ENCODE results near the gene NIFK.
"Not testable (repeated sequence)": the region's sequence is repeated elsewhere in the genome, so short reads cannot be mapped to it uniquely, and the experiment has no call there.

The NIFK gene

DNA sequence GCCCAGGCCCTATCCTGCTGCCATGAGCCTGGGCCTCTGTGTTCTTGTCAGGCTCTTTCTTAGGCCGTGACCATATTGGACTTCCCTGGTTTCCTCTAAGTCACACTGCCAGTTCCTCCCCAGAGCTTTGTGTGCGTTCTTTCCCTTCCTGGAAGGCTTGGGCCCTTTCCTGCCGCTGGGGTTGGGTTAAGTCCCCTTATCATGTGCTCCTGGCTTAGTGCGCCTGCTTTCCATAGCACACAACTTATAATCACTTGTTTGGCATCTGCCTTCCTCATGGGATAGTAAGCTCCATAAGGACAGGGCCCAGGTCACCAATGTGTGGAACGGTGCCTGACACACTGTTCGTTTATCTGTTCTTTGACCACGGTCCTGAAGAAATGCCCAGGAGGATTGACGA, 31.3 kb downstream of the NIFK start:
- Histone ChIP-seq H3K9ac (ENCODE audit: low read depth, low read length) (no peak overlapping the region), H3K4me3 (ENCODE audit: low read depth, low read length) (no peak overlapping the region), H3K36me3 (ENCODE audit: control insufficient read depth, insufficient read depth, low read length) (no peaks in the 10 kb centered on the region), H3K4me1 (ENCODE audit: control insufficient read depth, insufficient read depth, low read length) (no peaks in the 10 kb centered on the region), H3K9me3 (ENCODE audit: control insufficient read depth, insufficient read depth, low read length) (no peaks in the 10 kb centered on the region), H3K27me3 (ENCODE audit: control insufficient read depth, insufficient read depth, low read length) (no peaks in the 10 kb centered on the region)

DNA sequence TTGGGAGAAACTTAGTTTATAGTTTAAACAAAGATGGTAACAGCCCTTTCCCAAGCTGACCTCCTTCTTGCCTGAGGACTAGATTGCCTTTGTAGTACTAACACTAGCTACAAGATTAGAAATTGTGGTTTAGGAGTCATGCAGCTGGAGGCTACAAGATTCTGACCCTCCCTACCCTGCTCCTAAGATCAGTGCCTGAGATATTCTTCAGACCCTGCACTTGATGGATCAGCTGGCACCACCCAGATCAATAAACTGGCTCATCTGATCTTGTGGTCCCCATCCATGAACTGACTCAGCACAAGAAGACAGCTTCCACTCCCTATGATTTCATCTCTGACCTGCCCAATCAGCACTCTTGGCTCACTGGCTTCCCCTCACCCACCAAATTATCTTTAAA, 34.9 kb downstream of the NIFK start:
- not testable (repeated sequence) for H3K9ac ChIP-seq (ENCODE audit: low read depth, low read length); H3K36me3 ChIP-seq (ENCODE audit: control insufficient read depth, insufficient read depth, low read length); H3K4me3 ChIP-seq (ENCODE audit: low read depth, low read length); H3K4me1 ChIP-seq (ENCODE audit: control insufficient read depth, insufficient read depth, low read length); H3K9me3 ChIP-seq (ENCODE audit: control insufficient read depth, insufficient read depth, low read length); H3K27me3 ChIP-seq (ENCODE audit: control insufficient read depth, insufficient read depth, low read length)

DNA sequence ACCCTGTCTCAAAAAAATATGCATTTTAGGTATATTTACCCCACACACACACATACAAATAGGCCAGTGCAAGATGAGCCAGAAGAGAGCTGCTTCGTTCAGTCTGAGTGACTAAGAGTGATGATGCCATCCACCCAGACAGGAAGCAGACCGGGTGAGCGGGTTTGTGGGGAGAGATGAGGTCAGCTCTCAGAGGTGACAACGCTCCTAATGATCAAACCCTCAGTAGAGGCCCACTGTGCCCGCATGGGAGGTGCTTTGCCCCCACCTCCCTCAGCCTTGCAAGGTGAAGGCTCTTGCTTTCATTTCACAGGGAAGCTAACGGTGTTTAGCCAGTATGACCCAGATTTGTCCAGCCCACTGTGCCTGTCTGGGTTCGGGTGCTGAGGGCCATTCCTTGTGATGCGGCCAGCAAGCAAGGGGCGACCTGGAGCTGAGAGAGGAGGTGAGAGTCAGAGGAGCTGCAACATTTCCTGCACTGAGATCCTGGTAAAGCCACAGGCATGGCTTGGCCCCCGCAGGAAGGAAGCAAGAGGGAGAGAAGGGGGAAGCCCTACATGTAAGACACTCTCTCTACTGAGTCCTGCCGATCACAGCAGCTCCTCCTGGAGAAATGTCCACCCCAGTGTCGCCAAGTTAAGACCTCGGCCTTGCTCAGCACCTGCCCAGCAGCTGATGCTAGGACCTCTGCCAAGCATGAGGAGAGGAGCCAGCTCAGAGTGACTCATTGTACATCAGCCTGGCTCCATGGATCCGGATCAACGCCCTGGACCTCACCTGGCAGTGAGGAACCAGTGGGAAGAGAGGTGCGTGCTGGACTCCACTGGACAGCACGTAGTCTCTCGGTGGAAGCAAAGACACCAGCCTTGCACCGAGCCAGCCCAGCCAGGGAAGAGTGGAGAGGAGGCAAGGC, 37.0 kb downstream of the NIFK start:
- no peaks in the 10 kb centered on the region for H3K27me3 ChIP-seq (ENCODE audit: control insufficient read depth, insufficient read depth, low read length)
- H3K4me1 ChIP-seq (ENCODE audit: control insufficient read depth, insufficient read depth, low read length), result no peaks in the 10 kb centered on the region
- H3K9ac ChIP-seq (ENCODE audit: low read depth, low read length), result peak overlapping the region; percentile 29
- H3K36me3 ChIP-seq (ENCODE audit: control insufficient read depth, insufficient read depth, low read length), result no peaks in the 10 kb centered on the region
- H3K9me3 ChIP-seq (ENCODE audit: control insufficient read depth, insufficient read depth, low read length), result no peaks in the 10 kb centered on the region
- no peak overlapping the region for H3K4me3 ChIP-seq (ENCODE audit: low read depth, low read length)

DNA sequence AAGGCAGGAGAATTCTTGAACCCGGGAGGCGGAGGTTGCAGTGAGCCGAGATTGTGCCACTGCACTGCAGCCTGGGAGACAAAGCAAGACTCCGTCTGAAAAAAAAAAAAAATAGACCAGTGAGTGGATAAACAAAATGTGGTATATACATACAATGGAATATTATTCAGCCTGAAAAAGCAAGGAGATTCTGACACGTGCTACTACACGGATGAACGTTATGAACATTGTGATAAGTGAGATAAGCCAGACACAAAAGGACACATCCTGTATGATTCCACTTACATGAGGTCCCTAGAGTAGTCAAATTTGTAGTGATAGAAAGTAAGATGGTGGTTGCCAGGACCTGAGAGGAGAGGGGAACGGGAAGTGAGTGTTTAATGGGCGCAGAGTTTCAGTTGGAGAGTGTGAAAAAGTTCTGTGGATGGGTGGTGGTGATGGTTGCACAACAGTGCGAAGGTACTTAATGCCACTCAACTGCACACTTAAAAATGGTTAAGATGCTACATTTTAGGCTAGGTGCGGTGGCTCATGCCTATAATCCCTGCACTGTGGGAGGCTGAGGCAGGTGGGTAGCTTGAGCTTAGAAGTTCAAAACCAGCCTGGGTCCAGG, 38.3 kb downstream of the NIFK start:
- Histone ChIP-seq H3K36me3 (ENCODE audit: control insufficient read depth, insufficient read depth, low read length) (no peaks in the 10 kb centered on the region), H3K9ac (ENCODE audit: low read depth, low read length) (no peak overlapping the region), H3K4me3 (ENCODE audit: low read depth, low read length) (no peak overlapping the region), H3K4me1 (ENCODE audit: control insufficient read depth, insufficient read depth, low read length) (no peaks in the 10 kb centered on the region), H3K27me3 (ENCODE audit: control insufficient read depth, insufficient read depth, low read length) (no peaks in the 10 kb centered on the region), H3K9me3 (ENCODE audit: control insufficient read depth, insufficient read depth, low read length) (no peaks in the 10 kb centered on the region)

DNA sequence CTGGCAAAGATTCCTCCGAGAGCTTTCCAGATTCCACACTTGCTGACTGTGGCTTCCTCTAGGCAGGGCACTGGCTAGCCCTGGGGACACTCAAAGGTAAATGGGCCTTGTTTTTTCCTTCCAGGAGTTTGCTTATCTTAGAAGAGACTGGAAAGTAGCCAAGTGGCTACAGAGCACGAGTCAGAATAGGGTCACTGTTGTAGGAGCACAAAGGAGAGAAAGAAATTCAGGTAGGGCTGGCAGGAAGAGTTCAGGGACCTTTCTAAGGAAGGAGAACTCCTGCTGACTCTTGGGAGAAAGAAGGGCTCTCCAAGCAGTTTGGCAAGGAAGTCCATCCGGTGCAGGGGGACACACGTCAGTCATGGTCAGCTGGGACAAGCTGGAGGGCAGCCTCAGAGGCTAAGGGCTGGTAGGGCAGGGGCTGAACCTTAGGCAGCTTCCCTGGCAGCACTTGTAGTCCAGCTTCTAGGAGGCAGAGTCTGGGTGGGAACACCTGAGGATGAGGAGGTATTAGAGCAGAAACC, 39.5 kb downstream of the NIFK start:
- H3K9ac ChIP-seq (ENCODE audit: low read depth, low read length), result no peak overlapping the region
- no peaks in the 10 kb centered on the region for H3K9me3 ChIP-seq (ENCODE audit: control insufficient read depth, insufficient read depth, low read length)
- H3K27me3 ChIP-seq (ENCODE audit: control insufficient read depth, insufficient read depth, low read length), result no peaks in the 10 kb centered on the region
- no peaks in the 10 kb centered on the region for H3K36me3 ChIP-seq (ENCODE audit: control insufficient read depth, insufficient read depth, low read length)
- no peak overlapping the region for H3K4me3 ChIP-seq (ENCODE audit: low read depth, low read length)
- no peaks in the 10 kb centered on the region for H3K4me1 ChIP-seq (ENCODE audit: control insufficient read depth, insufficient read depth, low read length)

DNA sequence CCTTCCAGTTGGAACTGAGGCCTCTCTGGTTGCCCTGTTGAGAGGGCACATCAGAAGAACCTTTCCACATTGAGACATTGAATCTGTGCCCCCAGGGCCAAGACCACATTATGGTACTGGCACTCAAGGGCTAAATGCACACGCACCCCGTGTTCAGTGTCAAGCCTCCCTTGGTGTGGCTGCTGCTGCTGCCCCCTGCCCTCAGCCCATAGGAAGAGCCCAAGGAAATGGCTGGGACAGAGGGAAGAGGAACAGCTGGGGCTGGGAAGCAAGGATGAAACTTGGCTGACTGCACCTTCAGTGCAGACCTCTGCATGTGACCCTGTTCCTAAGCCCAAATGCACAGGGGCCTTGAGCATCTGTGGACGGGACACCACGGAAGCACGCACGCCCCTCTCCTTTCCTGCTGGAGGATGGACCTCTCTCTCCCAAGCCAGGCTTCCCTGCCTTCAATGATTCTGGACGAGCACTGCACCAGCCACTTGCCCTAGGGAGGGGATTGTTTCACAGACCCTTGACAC, 40.2 kb downstream of the NIFK start:
- H3K9me3 ChIP-seq (ENCODE audit: control insufficient read depth, insufficient read depth, low read length), result no peaks in the 10 kb centered on the region
- H3K4me3 ChIP-seq (ENCODE audit: low read depth, low read length), result no peak overlapping the region
- no peaks in the 10 kb centered on the region for H3K4me1 ChIP-seq (ENCODE audit: control insufficient read depth, insufficient read depth, low read length)
- no peaks in the 10 kb centered on the region for H3K36me3 ChIP-seq (ENCODE audit: control insufficient read depth, insufficient read depth, low read length)
- no peaks in the 10 kb centered on the region for H3K27me3 ChIP-seq (ENCODE audit: control insufficient read depth, insufficient read depth, low read length)
- no peak overlapping the region for H3K9ac ChIP-seq (ENCODE audit: low read depth, low read length)

DNA sequence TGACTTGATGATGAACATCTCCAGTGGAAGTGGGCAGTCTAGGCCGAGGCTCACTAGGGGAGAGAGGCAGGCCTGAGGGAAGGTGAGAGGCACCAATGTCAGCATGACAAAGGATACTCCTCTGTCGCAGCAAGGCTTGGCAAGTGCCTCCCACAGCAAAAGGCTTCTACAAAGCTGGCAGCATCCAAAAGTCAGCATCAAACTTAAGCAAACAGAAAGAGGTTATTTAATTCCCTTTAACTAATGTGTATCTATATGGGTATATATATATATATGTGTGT, 41.6 kb downstream of the NIFK start:
- Histone ChIP-seq H3K4me3 (ENCODE audit: low read depth, low read length) (no peak overlapping the region), H3K4me1 (ENCODE audit: control insufficient read depth, insufficient read depth, low read length) (no peaks in the 10 kb centered on the region), H3K9me3 (ENCODE audit: control insufficient read depth, insufficient read depth, low read length) (no peaks in the 10 kb centered on the region), H3K9ac (ENCODE audit: low read depth, low read length) (no peak overlapping the region), H3K36me3 (ENCODE audit: control insufficient read depth, insufficient read depth, low read length) (no peaks in the 10 kb centered on the region), H3K27me3 (ENCODE audit: control insufficient read depth, insufficient read depth, low read length) (no peaks in the 10 kb centered on the region)

DNA sequence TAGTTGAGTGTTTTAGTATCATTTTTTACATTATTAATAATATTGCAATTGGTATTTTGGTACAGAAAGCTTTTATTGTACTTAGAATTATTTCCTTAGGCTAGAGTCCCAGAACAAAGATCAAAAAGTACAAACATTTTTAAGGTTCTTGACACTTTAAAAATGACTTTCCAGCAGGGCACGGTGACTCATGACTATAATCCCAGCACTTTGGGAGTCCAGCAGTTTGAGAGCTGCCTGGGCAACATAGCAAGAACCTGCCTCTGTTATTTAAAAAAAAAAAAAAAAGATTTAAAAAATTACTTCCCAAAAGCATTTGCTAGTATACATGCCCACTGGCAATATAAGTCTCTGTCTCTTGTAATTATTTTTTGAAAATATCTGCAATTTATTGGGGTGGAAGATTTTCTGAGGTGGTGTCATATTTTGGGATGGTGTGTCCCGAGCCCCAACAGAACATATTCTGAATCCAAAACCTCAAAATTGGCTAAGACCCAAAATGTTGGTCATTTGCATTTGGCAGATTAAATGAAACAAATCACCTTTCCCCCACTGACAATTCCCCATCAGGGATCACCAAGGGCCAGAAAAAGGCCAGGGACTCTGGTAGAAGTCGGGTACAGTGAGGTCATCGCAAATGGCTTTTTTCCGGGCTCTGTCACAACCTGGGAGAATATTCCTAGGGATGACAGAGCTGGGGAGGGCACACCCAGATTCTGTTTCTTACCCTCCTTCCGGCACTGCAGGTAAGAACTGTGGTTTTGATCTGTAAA, 42.1 kb downstream of the NIFK start:
- H3K4me3 ChIP-seq (ENCODE audit: low read depth, low read length), result no peak overlapping the region
- no peaks in the 10 kb centered on the region for H3K27me3 ChIP-seq (ENCODE audit: control insufficient read depth, insufficient read depth, low read length)
- no peaks in the 10 kb centered on the region for H3K4me1 ChIP-seq (ENCODE audit: control insufficient read depth, insufficient read depth, low read length)
- H3K36me3 ChIP-seq (ENCODE audit: control insufficient read depth, insufficient read depth, low read length), result no peaks in the 10 kb centered on the region
- no peaks in the 10 kb centered on the region for H3K9me3 ChIP-seq (ENCODE audit: control insufficient read depth, insufficient read depth, low read length)
- no peak overlapping the region for H3K9ac ChIP-seq (ENCODE audit: low read depth, low read length)

DNA sequence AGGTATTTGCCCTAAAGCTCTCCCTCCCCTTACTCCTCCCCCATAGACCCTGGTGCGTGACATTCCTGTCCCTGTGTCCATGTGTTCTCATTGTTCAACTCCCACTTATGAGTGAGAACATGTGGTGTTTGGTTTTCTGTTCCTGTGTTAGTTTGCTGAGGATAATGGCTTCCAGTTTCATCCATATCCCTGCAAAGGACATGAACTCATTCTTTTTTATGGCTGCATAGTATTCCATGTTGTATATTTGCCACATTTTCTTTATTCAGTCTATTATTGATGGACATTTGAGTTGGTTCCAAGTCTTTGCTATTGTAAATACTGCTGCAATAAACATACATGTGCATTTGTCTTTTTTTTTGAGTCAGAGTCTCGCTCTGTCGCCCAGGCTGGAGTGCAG, 46.1 kb downstream of the NIFK start:
- not testable (repeated sequence) for H3K9me3 ChIP-seq (ENCODE audit: control insufficient read depth, insufficient read depth, low read length); H3K4me1 ChIP-seq (ENCODE audit: control insufficient read depth, insufficient read depth, low read length); H3K27me3 ChIP-seq (ENCODE audit: control insufficient read depth, insufficient read depth, low read length); H3K9ac ChIP-seq (ENCODE audit: low read depth, low read length); H3K36me3 ChIP-seq (ENCODE audit: control insufficient read depth, insufficient read depth, low read length); H3K4me3 ChIP-seq (ENCODE audit: low read depth, low read length)

DNA sequence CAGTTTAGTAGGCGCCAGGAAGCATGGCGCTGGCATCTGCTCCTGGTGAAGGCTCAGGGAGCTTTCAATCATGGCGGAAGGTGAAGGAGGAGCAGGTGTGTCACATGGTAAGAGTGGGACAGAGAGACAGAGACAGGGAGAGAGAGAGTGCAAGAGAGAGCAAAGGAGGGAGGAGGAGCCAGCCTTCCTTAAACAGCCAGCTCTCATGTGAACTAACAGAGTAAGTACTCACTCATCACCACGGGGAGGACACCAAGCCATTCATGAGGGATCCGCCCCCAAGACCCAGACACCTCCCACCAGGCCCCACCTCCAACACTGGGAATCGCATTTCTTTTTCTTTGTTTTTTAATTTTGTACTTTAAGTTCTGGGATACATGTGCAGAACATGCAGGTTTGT, 46.6 kb downstream of the NIFK start:
- H3K9me3 ChIP-seq (ENCODE audit: control insufficient read depth, insufficient read depth, low read length), result no peaks in the 10 kb centered on the region
- H3K4me3 ChIP-seq (ENCODE audit: low read depth, low read length), result no peak overlapping the region
- no peaks in the 10 kb centered on the region for H3K36me3 ChIP-seq (ENCODE audit: control insufficient read depth, insufficient read depth, low read length)
- H3K4me1 ChIP-seq (ENCODE audit: control insufficient read depth, insufficient read depth, low read length), result no peaks in the 10 kb centered on the region
- no peaks in the 10 kb centered on the region for H3K27me3 ChIP-seq (ENCODE audit: control insufficient read depth, insufficient read depth, low read length)
- no peak overlapping the region for H3K9ac ChIP-seq (ENCODE audit: low read depth, low read length)

DNA sequence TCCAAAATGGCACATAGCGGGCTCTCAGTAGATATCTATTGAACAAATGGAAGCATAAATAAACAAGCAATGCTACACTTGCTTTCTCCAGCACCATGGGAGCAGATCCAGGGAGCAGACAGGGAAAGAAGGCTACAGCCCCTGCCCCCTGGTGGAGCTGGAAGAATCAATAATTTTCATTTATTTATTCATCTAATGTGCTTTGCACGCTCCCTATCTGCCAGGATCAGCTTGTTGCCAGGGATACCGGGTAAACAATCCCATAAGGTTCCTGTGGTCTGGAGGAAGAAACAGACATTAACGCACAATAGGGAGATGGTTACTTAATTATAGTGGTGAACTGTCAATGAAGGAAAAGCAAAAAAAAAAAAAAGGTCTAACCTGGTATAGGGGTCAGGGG, 47.3 kb downstream of the NIFK start:
- H3K27me3 ChIP-seq (ENCODE audit: control insufficient read depth, insufficient read depth, low read length), result no peaks in the 10 kb centered on the region

More for the DNA sequence above, 47.3 kb downstream of the NIFK start:
- H3K36me3 ChIP-seq (ENCODE audit: control insufficient read depth, insufficient read depth, low read length), result no peaks in the 10 kb centered on the region
- H3K9me3 ChIP-seq (ENCODE audit: control insufficient read depth, insufficient read depth, low read length), result no peaks in the 10 kb centered on the region
- H3K4me1 ChIP-seq (ENCODE audit: control insufficient read depth, insufficient read depth, low read length), result no peaks in the 10 kb centered on the region
- no peak overlapping the region for H3K4me3 ChIP-seq (ENCODE audit: low read depth, low read length)
- H3K9ac ChIP-seq (ENCODE audit: low read depth, low read length), result no peak overlapping the region
